OCI-LY3 (cell line): ENCODE data around the gene CYP17A1.

Experiments
- CTCF ChIP-seq: fragments of 200-600, 300-600 bp; sonication (generic); IDR thresholded peaks from 2 replicates; pipeline ENCODE4 v1.5.1; 2014; ENCODE audit warnings: antibody characterized with exemption, low read length, low read depth
- EZH2phosphoT487 ChIP-seq: fragments of 200-600 bp; shearing (Covaris generic); IDR thresholded peaks from 2 replicates; pipeline ENCODE4 v1.6.1; 2018; ENCODE audit warnings: antibody characterized with exemption, mixed run types, low read depth

- TF ChIP-seq CTCF (no peak), EZH2phosphoT487 (no peak)
These were observed 36.4 kb downstream of the CYP17A1 start for GRCh38 chr10:102800611-102801335.
